Measurements from ENCODE around the gene ZNF341. TPM values are rescaled to one million over a fixed set of nuclear protein-coding genes. Genes with fewer than 3 reads are reported as not detected.

The ZNF341 gene
- total and polyA plus RNA-seq, 9 of the 15 experiments (the other 6 are each of a cell fraction or from before 2014, with no cell fraction given): 0.08 to 2.6 (median 1.0) TPM

DNA sequence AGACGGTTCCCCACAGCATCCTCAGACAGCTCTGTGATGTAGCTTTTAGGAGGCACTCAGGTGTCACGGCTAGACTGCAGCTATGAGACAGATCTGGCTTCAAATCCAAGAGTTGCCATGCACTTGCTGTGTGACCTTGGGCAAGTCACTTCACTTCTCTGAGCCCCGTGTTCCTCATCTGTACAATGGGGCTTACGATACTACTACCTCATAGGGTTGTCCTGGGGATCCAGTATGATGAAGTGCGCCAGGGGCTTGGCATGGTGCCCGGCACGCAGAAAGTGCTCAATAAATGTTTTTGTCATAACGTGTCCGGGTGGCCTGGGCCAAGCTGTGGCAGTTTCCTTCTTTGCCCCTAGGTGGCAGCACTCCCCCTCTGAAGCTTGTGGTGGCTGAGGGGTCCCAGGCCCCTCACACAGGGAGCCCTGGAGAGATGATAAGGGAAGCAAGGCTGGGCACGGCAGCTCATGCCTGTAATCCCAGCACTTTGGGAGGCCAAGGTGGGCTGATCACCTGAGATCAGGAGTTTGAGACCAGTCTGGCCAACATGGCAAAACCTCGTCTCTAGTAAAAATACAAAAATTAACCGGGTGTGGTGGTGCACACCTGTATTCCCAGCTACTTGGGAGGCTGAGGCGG is 60.3 kb downstream of the ZNF341 start (continued):
- TF ChIP-seq, protein P1, sequence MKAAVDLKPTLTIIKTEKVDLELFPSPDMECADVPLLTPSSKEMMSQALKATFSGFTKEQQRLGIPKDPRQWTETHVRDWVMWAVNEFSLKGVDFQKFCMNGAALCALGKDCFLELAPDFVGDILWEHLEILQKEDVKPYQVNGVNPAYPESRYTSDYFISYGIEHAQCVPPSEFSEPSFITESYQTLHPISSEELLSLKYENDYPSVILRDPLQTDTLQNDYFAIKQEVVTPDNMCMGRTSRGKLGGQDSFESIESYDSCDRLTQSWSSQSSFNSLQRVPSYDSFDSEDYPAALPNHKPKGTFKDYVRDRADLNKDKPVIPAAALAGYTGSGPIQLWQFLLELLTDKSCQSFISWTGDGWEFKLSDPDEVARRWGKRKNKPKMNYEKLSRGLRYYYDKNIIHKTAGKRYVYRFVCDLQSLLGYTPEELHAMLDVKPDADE (conservative IDR thresholded peaks at IDR 0.05; ENCODE audit: control insufficient read depth, low read depth, low read length): no peak
- TF ChIP-seq CBX3 (IDR thresholded peaks at IDR 0.05; ENCODE audit: borderline replicate concordance in 1 of 2, low read length in 2 of 2) (peak in 1 of 2 experiments; percentile 56; a peak in 1 of 3 replicates), MYBL2 (IDR thresholded peaks at IDR 0.05; ENCODE audit: low read depth) (no peak), MYBL2 (CRISPR knock-in tag; IDR thresholded peaks at IDR 0.05; ENCODE audit: borderline replicate concordance) (no peak), NFIC (IDR thresholded peaks at IDR 0.05) (peak; percentile 84), ZFX (CRISPR knock-in tag; IDR thresholded peaks at IDR 0.05) (no peak), SMARCC2 (IDR thresholded peaks at IDR 0.05; ENCODE audit: low read depth) (no peak), PTBP1 (IDR thresholded peaks at IDR 0.05; ENCODE audit: low read depth, low read length) (peak; percentile 84; the same call in 1 of the 2 replicates), HMGN3 (IDR thresholded peaks at IDR 0.05; ENCODE audit: borderline replicate concordance, extremely low read depth, insufficient read length, low read depth, low read length) (no peak), RAD21 (CRISPR knock-in tag; conservative IDR thresholded peaks at IDR 0.05 in 1 of 2, IDR thresholded peaks at IDR 0.05 in 1 of 2) (peak in 1 of 2 experiments; percentile 83), NCOA1 (IDR thresholded peaks at IDR 0.05; ENCODE audit: low read depth) (0 out of 2 replicates have a peak, but pooled peaks have one; percentile 13), ARID2 (IDR thresholded peaks at IDR 0.05) (no peak), ARNT (IDR thresholded peaks at IDR 0.05) (no peak), ZNF699 (CRISPR knock-in tag; IDR thresholded peaks at IDR 0.05; ENCODE audit: insufficient replicate concordance) (no peak), ZKSCAN8 (CRISPR knock-in tag; IDR thresholded peaks at IDR 0.05) (peak; percentile 83; the same call in 1 of the 2 replicates), PHF20 (IDR thresholded peaks at IDR 0.05; ENCODE audit: partially characterized antibody) (peak; percentile 50), TEAD2 (tag; IDR thresholded peaks at IDR 0.05) (no peak), ZBTB7A (IDR thresholded peaks at IDR 0.05; ENCODE audit: borderline replicate concordance, control insufficient read depth, low read depth, low read length) (peak; percentile 98), TEAD4 (IDR thresholded peaks at IDR 0.05; ENCODE audit: low read length) (no peak), TEAD4 (CRISPR knock-in tag; IDR thresholded peaks at IDR 0.05; ENCODE audit: borderline replicate concordance) (no peak), ARHGAP35 (IDR thresholded peaks at IDR 0.05; ENCODE audit: partially characterized antibody) (no peak)
- TF ChIP-seq, protein P2, sequence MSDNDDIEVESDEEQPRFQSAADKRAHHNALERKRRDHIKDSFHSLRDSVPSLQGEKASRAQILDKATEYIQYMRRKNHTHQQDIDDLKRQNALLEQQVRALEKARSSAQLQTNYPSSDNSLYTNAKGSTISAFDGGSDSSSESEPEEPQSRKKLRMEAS (CRISPR knock-in tag; IDR thresholded peaks at IDR 0.05): no peak
- TF ChIP-seq, protein P3, sequence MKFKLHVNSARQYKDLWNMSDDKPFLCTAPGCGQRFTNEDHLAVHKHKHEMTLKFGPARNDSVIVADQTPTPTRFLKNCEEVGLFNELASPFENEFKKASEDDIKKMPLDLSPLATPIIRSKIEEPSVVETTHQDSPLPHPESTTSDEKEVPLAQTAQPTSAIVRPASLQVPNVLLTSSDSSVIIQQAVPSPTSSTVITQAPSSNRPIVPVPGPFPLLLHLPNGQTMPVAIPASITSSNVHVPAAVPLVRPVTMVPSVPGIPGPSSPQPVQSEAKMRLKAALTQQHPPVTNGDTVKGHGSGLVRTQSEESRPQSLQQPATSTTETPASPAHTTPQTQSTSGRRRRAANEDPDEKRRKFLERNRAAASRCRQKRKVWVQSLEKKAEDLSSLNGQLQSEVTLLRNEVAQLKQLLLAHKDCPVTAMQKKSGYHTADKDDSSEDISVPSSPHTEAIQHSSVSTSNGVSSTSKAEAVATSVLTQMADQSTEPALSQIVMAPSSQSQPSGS (CRISPR knock-in tag; IDR thresholded peaks at IDR 0.05): no peak
- TF ChIP-seq, protein P4, sequence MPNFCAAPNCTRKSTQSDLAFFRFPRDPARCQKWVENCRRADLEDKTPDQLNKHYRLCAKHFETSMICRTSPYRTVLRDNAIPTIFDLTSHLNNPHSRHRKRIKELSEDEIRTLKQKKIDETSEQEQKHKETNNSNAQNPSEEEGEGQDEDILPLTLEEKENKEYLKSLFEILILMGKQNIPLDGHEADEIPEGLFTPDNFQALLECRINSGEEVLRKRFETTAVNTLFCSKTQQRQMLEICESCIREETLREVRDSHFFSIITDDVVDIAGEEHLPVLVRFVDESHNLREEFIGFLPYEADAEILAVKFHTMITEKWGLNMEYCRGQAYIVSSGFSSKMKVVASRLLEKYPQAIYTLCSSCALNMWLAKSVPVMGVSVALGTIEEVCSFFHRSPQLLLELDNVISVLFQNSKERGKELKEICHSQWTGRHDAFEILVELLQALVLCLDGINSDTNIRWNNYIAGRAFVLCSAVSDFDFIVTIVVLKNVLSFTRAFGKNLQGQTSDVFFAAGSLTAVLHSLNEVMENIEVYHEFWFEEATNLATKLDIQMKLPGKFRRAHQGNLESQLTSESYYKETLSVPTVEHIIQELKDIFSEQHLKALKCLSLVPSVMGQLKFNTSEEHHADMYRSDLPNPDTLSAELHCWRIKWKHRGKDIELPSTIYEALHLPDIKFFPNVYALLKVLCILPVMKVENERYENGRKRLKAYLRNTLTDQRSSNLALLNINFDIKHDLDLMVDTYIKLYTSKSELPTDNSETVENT (CRISPR knock-in tag; IDR thresholded peaks at IDR 0.05): no peak

Data from K562 (cell line).